ENCODE measurements around the gene PPP3CA.

Gene PPP3CA

GRCh38 chr4:101037938-101038413 is 309.4 kb downstream of the PPP3CA start:
- no peak overlapping the region for H3K4me3 ChIP-seq (ENCODE audit: low read depth, low read length)
- TF ChIP-seq CTCF (conservative IDR thresholded peaks at IDR 0.05; ENCODE audit: low read depth, low read length), result no peak
- no peak for DNase-seq (ENCODE audit: low read depth)

GRCh38 chr4:101037249-101037648 is 310.1 kb downstream of the PPP3CA start:
- H3K4me3 ChIP-seq (ENCODE audit: low read depth, low read length), result no peak overlapping the region
- TF ChIP-seq CTCF (conservative IDR thresholded peaks at IDR 0.05; ENCODE audit: low read depth, low read length), result no peak
- DNase-seq (ENCODE audit: low read depth), result no peak

GRCh38 chr4:101035487-101035886 is 311.8 kb downstream of the PPP3CA start:
- no peak for TF ChIP-seq CTCF (conservative IDR thresholded peaks at IDR 0.05; ENCODE audit: low read depth, low read length)
- no peak for DNase-seq (ENCODE audit: low read depth)
- no peak overlapping the region for H3K4me3 ChIP-seq (ENCODE audit: low read depth, low read length)

GRCh38 chr4:101033986-101034385 is 313.3 kb downstream of the PPP3CA start:
- H3K4me3 ChIP-seq (ENCODE audit: low read depth, low read length), result no peak overlapping the region
- no peak for DNase-seq (ENCODE audit: low read depth)
- TF ChIP-seq CTCF (conservative IDR thresholded peaks at IDR 0.05; ENCODE audit: low read depth, low read length), result no peak

GRCh38 chr4:101032541-101032940 is 314.8 kb downstream of the PPP3CA start:
- DNase-seq (ENCODE audit: low read depth), result no peak
- no peak for TF ChIP-seq CTCF (conservative IDR thresholded peaks at IDR 0.05; ENCODE audit: low read depth, low read length)
- H3K4me3 ChIP-seq (ENCODE audit: low read depth, low read length), result no peak overlapping the region

- no peak overlapping the region for H3K4me3 ChIP-seq (ENCODE audit: low read depth, low read length)
These were observed 315.4 kb downstream of the PPP3CA start for GRCh38 chr4:101031971-101032370.

More at GRCh38 chr4:101031971-101032370, 315.4 kb downstream of the PPP3CA start:
- TF ChIP-seq CTCF (conservative IDR thresholded peaks at IDR 0.05; ENCODE audit: low read depth, low read length), result no peak
- no peak for DNase-seq (ENCODE audit: low read depth)

Data from choroid plexus epithelial cell (primary cell).